NCI-H1092 treated with DMSO at 0.1 percent for 48 hours (cell line): ENCODE results near the gene MEAK7.

Experiments used
- DNase-seq: peaks from one replicate; lab custom pipeline; 2025; lab: John Stamatoyannopoulos, UW

The MEAK7 gene

GRCh38 chr16:84465154-84465553, 39.3 kb downstream of the MEAK7 start:
- no peak for DNase-seq

- no peak for DNase-seq
Observed at GRCh38 chr16:84464116-84464515, 40.3 kb downstream of the MEAK7 start.

- no peak for DNase-seq
Observed at GRCh38 chr16:84463221-84463620, 41.2 kb downstream of the MEAK7 start.

GRCh38 chr16:84462296-84463210, 41.9 kb downstream of the MEAK7 start:
- no peak for DNase-seq

- no peak for DNase-seq
Observed at GRCh38 chr16:84461413-84462295, 42.8 kb downstream of the MEAK7 start.

- DNase-seq, result no peak
Observed at GRCh38 chr16:84461029-84461412, 43.4 kb downstream of the MEAK7 start.

GRCh38 chr16:84460406-84461028, 43.9 kb downstream of the MEAK7 start:
- no peak for DNase-seq

- DNase-seq, result no peak
Observed at GRCh38 chr16:84459941-84460405, 44.5 kb downstream of the MEAK7 start.

GRCh38 chr16:84459533-84459894, 44.9 kb downstream of the MEAK7 start:
- DNase-seq, result no peak

- no peak for DNase-seq
Observed at GRCh38 chr16:84458606-84459532, 45.6 kb downstream of the MEAK7 start.

- no peak for DNase-seq
Observed at GRCh38 chr16:84455031-84455430, 49.4 kb downstream of the MEAK7 start.
